Measurements from ENCODE around the gene BIRC6. TPM values are rescaled to one million over a fixed set of nuclear protein-coding genes. Genes with fewer than 3 reads are reported as not detected.
"Not testable (repeated sequence)": the region's sequence is repeated elsewhere in the genome, so short reads cannot be mapped to it uniquely, and the experiment has no call there.

Gene BIRC6
- total RNA-seq: 100 to 1,000 TPM; 142 to 268 (median 218) TPM

DNA sequence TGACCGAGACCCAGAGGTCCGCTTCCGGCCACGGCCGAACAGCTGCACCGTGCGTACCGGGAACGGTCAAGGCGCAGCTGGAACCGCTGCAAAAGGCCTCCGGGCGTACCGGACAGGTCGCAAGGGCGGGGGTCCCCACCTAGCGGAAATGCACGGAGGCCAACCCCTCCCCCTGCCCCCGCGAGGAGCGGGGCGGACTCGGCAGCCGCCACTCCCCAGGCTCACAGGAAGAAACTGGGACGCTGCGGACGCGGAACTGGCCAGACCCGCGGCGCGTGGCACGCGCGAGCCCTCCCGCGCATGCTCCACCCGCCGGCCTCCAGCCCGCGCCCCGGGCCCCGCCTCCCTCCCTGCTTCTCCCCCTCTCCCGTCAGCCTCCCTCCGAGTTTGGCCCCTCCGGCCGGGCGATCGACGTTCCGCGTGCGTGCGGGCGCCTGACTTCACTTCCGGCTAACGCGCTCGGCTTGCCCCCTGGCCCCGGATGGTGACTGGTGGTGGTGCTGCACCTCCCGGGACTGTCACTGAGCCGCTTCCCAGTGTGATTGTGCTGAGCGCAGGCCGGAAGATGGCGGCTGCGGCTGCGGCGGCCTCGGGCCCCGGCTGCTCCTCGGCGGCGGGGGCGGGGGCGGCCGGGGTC is at the start of gene BIRC6:
Gene BIRC6 (plus strand): TSS at position 343 of the 637 bp plus-strand sequence. CDS start 139 bp downstream, at position 482.
- intact Hi-C loops (cut with DNase I): loop anchor here (5.0 to 10.0 kb wide), 2 partner anchors 82 to 189 kb away; partner anchors contain the start of genes SLC30A6 and YIPF4
- WGBS, 2 donors: 0% methylated on average over 4 to 6 of the region's 76 CpGs
- peaks cover 21 to 24% of the 10 kb centered on the region in 2 donors for H3K4me1 ChIP-seq
- peak within 1 kb of the TSS; percentile 71 to 100 (median 88) for H3K4me3 ChIP-seq (replicated peaks in 1 of 3)
- peak; percentile 98 to 99 for DNase-seq
- TF ChIP-seq POLR2A (IDR thresholded peaks at IDR 0.05): peak; percentile 54 to 92
- TF ChIP-seq, protein P1, sequence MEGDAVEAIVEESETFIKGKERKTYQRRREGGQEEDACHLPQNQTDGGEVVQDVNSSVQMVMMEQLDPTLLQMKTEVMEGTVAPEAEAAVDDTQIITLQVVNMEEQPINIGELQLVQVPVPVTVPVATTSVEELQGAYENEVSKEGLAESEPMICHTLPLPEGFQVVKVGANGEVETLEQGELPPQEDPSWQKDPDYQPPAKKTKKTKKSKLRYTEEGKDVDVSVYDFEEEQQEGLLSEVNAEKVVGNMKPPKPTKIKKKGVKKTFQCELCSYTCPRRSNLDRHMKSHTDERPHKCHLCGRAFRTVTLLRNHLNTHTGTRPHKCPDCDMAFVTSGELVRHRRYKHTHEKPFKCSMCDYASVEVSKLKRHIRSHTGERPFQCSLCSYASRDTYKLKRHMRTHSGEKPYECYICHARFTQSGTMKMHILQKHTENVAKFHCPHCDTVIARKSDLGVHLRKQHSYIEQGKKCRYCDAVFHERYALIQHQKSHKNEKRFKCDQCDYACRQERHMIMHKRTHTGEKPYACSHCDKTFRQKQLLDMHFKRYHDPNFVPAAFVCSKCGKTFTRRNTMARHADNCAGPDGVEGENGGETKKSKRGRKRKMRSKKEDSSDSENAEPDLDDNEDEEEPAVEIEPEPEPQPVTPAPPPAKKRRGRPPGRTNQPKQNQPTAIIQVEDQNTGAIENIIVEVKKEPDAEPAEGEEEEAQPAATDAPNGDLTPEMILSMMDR (IDR thresholded peaks at IDR 0.05): peak in 1 of 6 experiments; percentile 29
- H3K36me3 ChIP-seq: no peaks in the 10 kb centered on the region
- no peaks in the 10 kb centered on the region for H3K27me3 ChIP-seq
- H3K27ac ChIP-seq: peak within 1 kb of the TSS; percentile 88 to 96 (median 94)
- no peaks in the 10 kb centered on the region for H3K9me3 ChIP-seq

DNA sequence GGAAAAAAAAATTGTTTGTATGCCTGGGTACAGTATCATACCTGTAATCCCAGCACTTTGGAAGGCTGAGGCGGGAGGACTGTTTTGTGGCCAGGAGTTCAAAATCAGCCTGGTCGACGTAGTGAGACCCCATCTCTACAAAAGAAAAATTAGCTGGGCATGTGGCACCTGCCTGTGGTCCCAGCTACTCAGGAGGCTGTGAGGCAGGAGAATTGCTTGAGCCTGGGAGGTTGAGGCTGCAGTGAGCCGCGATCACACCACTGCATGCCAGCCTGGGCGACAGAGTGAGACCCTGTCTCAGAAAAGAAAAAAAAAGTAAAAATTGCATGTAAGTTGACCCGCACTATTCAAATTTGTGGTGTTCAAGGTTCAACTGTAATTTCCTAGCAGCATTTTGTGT is 46.2 kb upstream of the BIRC6 start:
- H3K36me3 ChIP-seq: peaks cover 0 to 8% of the 10 kb centered on the region in 2 donors
- H3K27ac ChIP-seq: no peak overlapping the region

GRCh38 chr2:32314886-32315285 is 41.9 kb upstream of the BIRC6 start:
- no peaks in the 10 kb centered on the region for H3K27me3 ChIP-seq
- 91 to 98% methylated on average over 1 of the region's 1 CpG for WGBS, 2 donors
- H3K27ac ChIP-seq: no peak overlapping the region
- H3K4me3 ChIP-seq (replicated peaks in 1 of 3): no peak overlapping the region
- no peaks in the 10 kb centered on the region for H3K4me1 ChIP-seq
- intact Hi-C loops (cut with DNase I): no loop called here
- H3K9me3 ChIP-seq: no peaks in the 10 kb centered on the region
- no peak for DNase-seq
- no peaks in the 10 kb centered on the region for H3K36me3 ChIP-seq
- TF ChIP-seq, protein P1 (IDR thresholded peaks at IDR 0.05): no peak
- TF ChIP-seq POLR2A (IDR thresholded peaks at IDR 0.05): no peak

More for the DNA sequence above, 46.2 kb upstream of the BIRC6 start:
- TF ChIP-seq POLR2A (IDR thresholded peaks at IDR 0.05): no peak
- TF ChIP-seq, protein P1 (IDR thresholded peaks at IDR 0.05): no peak
- H3K9me3 ChIP-seq: no peaks in the 10 kb centered on the region
- intact Hi-C loops (cut with DNase I): no loop called here
- 90 to 97% methylated on average over 7 of the region's 7 CpGs for WGBS, 2 donors
- H3K27me3 ChIP-seq: no peaks in the 10 kb centered on the region
- no peak overlapping the region for H3K4me3 ChIP-seq (replicated peaks in 1 of 3)
- H3K4me1 ChIP-seq: no peaks in the 10 kb centered on the region
- no peak for DNase-seq

DNA sequence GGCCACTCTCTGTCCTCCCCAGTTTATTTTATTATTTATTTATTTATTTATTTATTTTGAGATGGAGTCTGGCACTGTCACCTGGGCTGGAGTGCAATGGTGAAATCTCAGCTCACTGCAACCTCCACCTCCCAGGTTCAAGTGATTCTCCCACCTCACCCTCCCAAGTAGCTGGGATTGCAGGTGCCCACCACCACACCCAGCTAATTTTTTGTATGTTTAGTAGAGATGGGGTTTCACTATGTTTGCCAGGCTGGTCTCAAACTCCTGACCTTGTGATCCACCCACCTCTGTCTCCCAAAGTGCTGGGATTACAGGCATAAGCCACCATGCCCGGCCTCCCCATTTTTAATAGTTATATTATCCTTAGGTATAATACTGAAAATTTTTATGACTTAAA is 28.1 kb upstream of the BIRC6 start:
- DNase-seq; intact Hi-C loops (cut with DNase I): not testable (repeated sequence)
- 94 to 100% methylated on average over 1 of the region's 1 CpG for WGBS, 2 donors

DNA sequence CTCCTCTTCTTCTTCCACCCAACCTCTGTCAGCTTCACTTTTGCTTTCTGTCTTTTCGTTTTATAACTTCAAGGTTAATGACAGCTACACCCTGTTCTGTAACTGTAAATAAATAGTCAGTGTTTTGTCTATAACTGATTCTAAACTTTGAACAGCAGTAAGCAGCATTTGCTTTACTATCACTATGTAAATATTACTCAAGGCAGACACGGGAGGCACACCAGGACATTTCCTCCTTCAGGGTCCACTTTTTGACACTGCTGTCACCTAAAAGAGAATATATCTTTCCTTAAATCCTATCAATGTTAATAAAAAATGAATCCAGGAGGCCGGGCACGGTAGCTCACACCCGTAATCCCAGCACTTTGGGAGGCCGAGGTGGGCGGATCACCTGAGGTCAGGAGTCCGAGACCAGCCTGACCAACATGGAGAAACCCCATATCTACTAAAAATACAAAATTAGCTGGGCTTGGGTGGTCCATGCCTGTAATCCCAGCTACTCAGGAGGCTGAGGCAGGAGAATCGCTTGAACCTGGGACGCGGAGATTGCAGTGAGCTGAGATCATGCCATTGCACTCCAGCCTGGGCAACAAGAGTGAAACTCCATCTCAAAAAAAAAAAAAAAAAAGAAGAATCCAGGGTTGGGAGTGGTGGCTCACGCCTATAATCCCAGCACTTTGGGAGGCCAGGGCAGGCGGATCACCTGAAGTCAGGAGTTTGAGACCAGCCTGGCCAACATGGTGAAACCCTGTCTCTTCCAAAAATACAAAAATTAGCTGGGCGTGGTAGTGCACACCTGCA is 27.4 kb upstream of the BIRC6 start:
- DNase-seq; H3K27ac ChIP-seq; intact Hi-C loops (cut with DNase I); H3K9me3 ChIP-seq; H3K36me3 ChIP-seq; H3K4me3 ChIP-seq (replicated peaks in 1 of 3); H3K4me1 ChIP-seq; H3K27me3 ChIP-seq: not testable (repeated sequence)
- WGBS, 2 donors: 94 to 95% methylated on average over 14 of the region's 14 CpGs

More for the DNA sequence above, 28.1 kb upstream of the BIRC6 start:
- not testable (repeated sequence) for H3K36me3 ChIP-seq; H3K4me1 ChIP-seq; H3K4me3 ChIP-seq (replicated peaks in 1 of 3); H3K27ac ChIP-seq; H3K9me3 ChIP-seq; H3K27me3 ChIP-seq

GRCh38 chr2:32330136-32330535 is 26.7 kb upstream of the BIRC6 start:
- Histone ChIP-seq H3K9me3 (no peaks in the 10 kb centered on the region), H3K27me3 (no peaks in the 10 kb centered on the region), H3K4me3 (replicated peaks in 1 of 3) (no peak overlapping the region), H3K27ac (no peak overlapping the region), H3K36me3 (no peaks in the 10 kb centered on the region), H3K4me1 (no peaks in the 10 kb centered on the region)
- intact Hi-C loops (cut with DNase I): no loop called here
- no peak for TF ChIP-seq POLR2A (IDR thresholded peaks at IDR 0.05)
- TF ChIP-seq, protein P1 (IDR thresholded peaks at IDR 0.05): no peak
- DNase-seq: no peak
- 80 to 81% methylated on average over 2 of the region's 2 CpGs for WGBS, 2 donors
